HepG2 (cell line): ENCODE data around the gene EGLN1. TPM values are rescaled to one million over a fixed set of nuclear protein-coding genes. Genes with fewer than 3 reads are reported as not detected.
A peak's percentile ranks its signal among the peaks of the same experiment; 100 is the strongest.

Experiments used
- ATAC-seq: fragments of 200-7000 bp; cut with Tn5 transposase; 3 replicates; pipeline ENCODE4 v1.9.1; 2020; ENCODE audit warnings: mild to moderate bottlenecking, moderate library complexity
- BruUV-seq: library from RNA; stranded (reverse); fragments of 400-500 nt; replicated peaks from 2 replicates; lab custom pipeline; 2021; lab: Mats Ljungman, UMichigan
- CTCF ChIA-PET: fragments of 300-600 bp; formaldehyde crosslinking; extraction: SDS; loops from one replicate; lab custom pipeline; 2021; ENCODE audit warnings: low total read pairs, inconsistent platforms, low intra/inter-chr PET ratio; lab: Yijun Ruan, JAX
- POLR2A ChIA-PET: fragments of 350-600 bp; sonication (Branson Sonifier 250); formaldehyde crosslinking; loops from one replicate; lab custom pipeline; 2020; ENCODE audit warnings: antibody characterized with exemption, inconsistent platforms; lab: Yijun Ruan, JAX
- DNase-seq: peaks from one replicate; pipeline ENCODE4 v3.0.0-alpha.2; 2015; ENCODE audit warnings: low spot score
- FAIRE-seq: peaks from 3 replicates; lab custom pipeline; 2011; peaks lifted over from hg19 to GRCh38; lab: Jason Lieb, UNC
- H2AFZ ChIP-seq: one replicate; pipeline ENCODE4 v1.6.1; 2011; ENCODE audit warnings: low read length, inconsistent platforms
- H3K27ac ChIP-seq: fragments of 300-600 bp; 3 replicates; pipeline ENCODE4 v1.8.0; 2011; ENCODE audit warnings: mixed run types, mild to moderate bottlenecking, mixed read lengths, low read length, inconsistent platforms; ENCODE audit not compliant: insufficient read depth; ENCODE audit errors: extremely low read length
- H3K27me3 ChIP-seq, 2 experiments: fragments of 200-600 bp in 1 of 2; 2 replicates in 1 of 2; 3 replicates in 1 of 2; pipeline versions ENCODE4 v1.6.0 to v1.8.0; 2011; ENCODE audit warnings: low read length in 2 of 2, mild to moderate bottlenecking in 2 of 2, moderate library complexity in 2 of 2, inconsistent platforms in 1 of 2; ENCODE audit not compliant: insufficient read depth in 2 of 2, control insufficient read depth in 1 of 2
- H3K36me3 ChIP-seq, 2 experiments: fragments of 200-600 bp in 1 of 2; replicated peaks in 1 of 2; 2 replicates in 1 of 2; 3 replicates in 1 of 2; pipeline versions ENCODE4 v1.5.1 to v1.8.0; 2011; ENCODE audit warnings: low read length in 2 of 2, inconsistent platforms in 1 of 2; ENCODE audit not compliant: insufficient read depth in 2 of 2, control insufficient read depth in 1 of 2
- H3K4me1 ChIP-seq: 2 replicates; pipeline ENCODE4 v1.5.1; 2012; ENCODE audit warnings: low read length, inconsistent platforms; ENCODE audit not compliant: insufficient read depth
- H3K4me2 ChIP-seq: 2 replicates; pipeline ENCODE4 v1.6.0; 2011; ENCODE audit warnings: low read depth, low read length, inconsistent platforms
- H3K4me3 ChIP-seq, 3 experiments: fragments of 200-600 bp in 1 of 3; sonication (generic), shearing (Covaris generic) in 1 of 3; replicated peaks in 1 of 3; 2 replicates each; pipeline ENCODE4 v1.5.1; 2011 to 2016; ENCODE audit warnings: low read length in 3 of 3, inconsistent platforms in 2 of 3, low read depth in 2 of 3, mild to moderate bottlenecking in 2 of 3, control low read depth in 1 of 3, mixed read lengths in 1 of 3; ENCODE audit not compliant: insufficient read depth in 1 of 3
- H3K79me2 ChIP-seq: one replicate; pipeline ENCODE4 v1.6.1; 2011; ENCODE audit warnings: low read length, inconsistent platforms; ENCODE audit not compliant: insufficient read depth
- H3K9ac ChIP-seq: 2 replicates; pipeline ENCODE4 v1.6.0; 2011; ENCODE audit warnings: mild to moderate bottlenecking, low read depth, low read length, inconsistent platforms; ENCODE audit not compliant: insufficient read depth
- H3K9me3 ChIP-seq: 2 replicates; pipeline ENCODE4 v1.5.1; 2012; ENCODE audit warnings: mild to moderate bottlenecking, low read length
- H4K20me1 ChIP-seq: 2 replicates; pipeline ENCODE4 v1.6.0; 2011; ENCODE audit warnings: inconsistent platforms, mild to moderate bottlenecking, low read length, moderate library complexity; ENCODE audit not compliant: insufficient read depth
- CEBPB ChIP-seq: IDR thresholded peaks from 2 replicates; pipeline ENCODE4 v1.6.1; 2011; ENCODE audit warnings: low read depth, low read length, improper control_type of control experiment, borderline replicate concordance
- CSRNP2 ChIP-seq: sonication (generic); formaldehyde crosslinking; conservative IDR thresholded peaks from 2 replicates; pipeline ENCODE4 v1.8.0; 2022; ENCODE audit warnings: low read depth, missing genetic modification reagents
- ERF ChIP-seq: IDR thresholded peaks from 2 replicates; pipeline ENCODE4 v1.6.1; 2018; ENCODE audit warnings: missing biosample characterization, missing genetic modification reagents
- EZH2 ChIP-seq: conservative IDR thresholded peaks from 2 replicates; pipeline ENCODE4 v1.6.1; 2012; ENCODE audit warnings: mild to moderate bottlenecking, low read depth, low read length, moderate library complexity
- GABPA ChIP-seq, 2 experiments: IDR thresholded peaks; 2 replicates each; pipeline ENCODE4 v1.6.1; 2011 to 2016; ENCODE audit warnings: low read depth in 2 of 2, low read length in 1 of 2, missing biosample characterization in 1 of 2, missing genetic modification characterization in 1 of 2
- HIVEP1 ChIP-seq: sonication (generic); formaldehyde crosslinking; IDR thresholded peaks from 2 replicates; pipeline ENCODE4 v1.4.0; 2020; ENCODE audit warnings: mild to moderate bottlenecking, missing genetic modification reagents
- POLR2AphosphoS5 ChIP-seq: IDR thresholded peaks from 2 replicates; pipeline ENCODE4 v1.6.1; 2012; ENCODE audit warnings: low read depth, low read length
- POLR2G ChIP-seq: fragments of 200-400 bp; formaldehyde crosslinking; IDR thresholded peaks from 2 replicates; pipeline ENCODE4 v1.6.1; 2018; ENCODE audit warnings: mild to moderate bottlenecking, low read depth, low read length, moderate library complexity
- RBM22 ChIP-seq: fragments of 200-400 bp; formaldehyde crosslinking; optimal IDR thresholded peaks from 2 replicates; pipeline ENCODE3; 2017; ENCODE audit warnings: mild to moderate bottlenecking, low read length, moderate library complexity
- SMAD9 ChIP-seq: sonication (generic); formaldehyde crosslinking; IDR thresholded peaks from 2 replicates; pipeline ENCODE4 v1.5.1; 2020; ENCODE audit warnings: mild to moderate bottlenecking, missing genetic modification reagents
- SMARCE1 ChIP-seq: fragments of 450-650 bp; IDR thresholded peaks from 2 replicates; pipeline ENCODE4 v1.6.1; 2017; ENCODE audit warnings: borderline replicate concordance
- THYN1 ChIP-seq: sonication (generic); formaldehyde crosslinking; IDR thresholded peaks from 2 replicates; pipeline ENCODE4 v1.8.1; 2023; ENCODE audit warnings: low read depth, mild to moderate bottlenecking, moderate library complexity, missing genetic modification reagents, borderline replicate concordance
- TSC22D2 ChIP-seq: sonication (generic); formaldehyde crosslinking; IDR thresholded peaks from 2 replicates; pipeline ENCODE4 v1.5.1; 2020; ENCODE audit warnings: missing genetic modification reagents, mild to moderate bottlenecking, borderline replicate concordance
- WIZ ChIP-seq: sonication (generic); formaldehyde crosslinking; IDR thresholded peaks from 2 replicates; pipeline ENCODE4 v1.5.1; 2020; ENCODE audit warnings: mild to moderate bottlenecking, missing genetic modification reagents
- YY1 ChIP-seq: IDR thresholded peaks from 2 replicates; pipeline ENCODE4 v1.6.1; 2011; ENCODE audit warnings: low read length, low read depth, moderate library complexity, mild to moderate bottlenecking; ENCODE audit not compliant: insufficient read depth, insufficient replicate concordance
- ZBTB20 ChIP-seq: sonication (generic); formaldehyde crosslinking; IDR thresholded peaks from 2 replicates; pipeline ENCODE4 v1.8.1; 2023; ENCODE audit warnings: missing genetic modification reagents, low read depth, mild to moderate bottlenecking, borderline replicate concordance
- ZNF383 ChIP-seq: sonication (generic); formaldehyde crosslinking; IDR thresholded peaks from 2 replicates; pipeline ENCODE4 v1.4.0; 2020; ENCODE audit warnings: missing genetic modification reagents, mild to moderate bottlenecking, borderline replicate concordance
- ZNF652 ChIP-seq: IDR thresholded peaks from 2 replicates; pipeline ENCODE4 v1.6.1; 2016; ENCODE audit warnings: low read depth, borderline replicate concordance
- ZNF891 ChIP-seq: sonication (generic); formaldehyde crosslinking; IDR thresholded peaks from 2 replicates; pipeline ENCODE4 v1.5.0; 2020; ENCODE audit warnings: mild to moderate bottlenecking, missing genetic modification reagents
- ZSCAN31 ChIP-seq: sonication (generic); formaldehyde crosslinking; IDR thresholded peaks from 2 replicates; pipeline ENCODE4 v1.5.0; 2020; ENCODE audit warnings: low read depth, mild to moderate bottlenecking, missing genetic modification reagents
- WGBS: methylation state at CpG from one replicate; pipeline ENCODE4 v1.1.6; 2017; ENCODE audit warnings: low lambda C conversion rate; 5-methylcytosine and 5-hydroxymethylcytosine counted together
- in situ Hi-C: cut with HindIII; loops from 2 replicates; pipeline ENCODE4 v1.10.0; 2017; ENCODE audit warnings: low pct_unique_long_range_greater_than_20kb; ENCODE audit not compliant: extremely low pct_ligation_motif_present
- intact Hi-C: fragments of 100-400 bp; cut with micrococcal nuclease; formaldehyde crosslinking; loops from one replicate; pipeline ENCODE4 v1.10.0; 2022; ENCODE audit not compliant: unreplicated experiment
- polyA plus RNA-seq, 8 experiments: library from polyadenylated mRNA; depleted of rRNA in 3 of 8; stranded (reverse) in 7 of 8; unstranded in 1 of 8; fragments of >200 nt; fragmentation: Illumina TruSeq in 4 of 8; extraction: Trizol in 4 of 8; gene quantifications; 2 replicates each; pipeline versions ENCODE4 v1.2.1 to v1.2.3, GENCODE V29; 2011 to 2016; ENCODE audit warnings: low read depth in 4 of 8, missing spikeins in 1 of 8, mixed read lengths in 1 of 8; ENCODE audit not compliant: insufficient read depth in 1 of 8
- total RNA-seq, 5 experiments: library from RNA; depleted of rRNA; stranded (reverse); fragments of >200 nt; fragmentation: Illumina TruSeq; extraction: Trizol; gene quantifications; 2 replicates each; pipeline ENCODE4 v1.2.3, GENCODE V29; 2016; ENCODE audit warnings: low read depth in 1 of 5
- TF ChIP-seq, protein P1 (sequence below): sonication (generic); formaldehyde crosslinking; IDR thresholded peaks from 2 replicates; pipeline ENCODE4 v1.8.0; 2022; ENCODE audit warnings: mild to moderate bottlenecking, missing genetic modification reagents
- TF ChIP-seq, protein P2 (sequence below): sonication (generic); formaldehyde crosslinking; IDR thresholded peaks from 2 replicates; pipeline ENCODE4 v1.8.0; 2022; ENCODE audit warnings: low read depth, missing genetic modification reagents

The EGLN1 gene
- total and polyA plus RNA-seq, 2 of the 13 experiments (the other 11 are each of a cell fraction or from before 2014, with no cell fraction given): 34.4 to 44.1 TPM

GRCh38 chr1:231359113-231359512 lies 63.0 kb downstream of the EGLN1 start:
- Histone ChIP-seq H3K27ac (no peak overlapping the region), H3K36me3 (peaks cover 0 to 8% of the 10 kb centered on the region in 2 experiments; a peak in 4 of 5 replicates), H4K20me1 (no peaks in the 10 kb centered on the region), H2AFZ (no peak overlapping the region), H3K4me1 (peaks cover 7% of the 10 kb centered on the region; the same call in 1 of the 2 replicates), H3K4me3 (no peak overlapping the region), H3K27me3 (no peaks in the 10 kb centered on the region), H3K4me2 (no peak overlapping the region), H3K79me2 (no peaks in the 10 kb centered on the region), H3K9me3 (no peaks in the 10 kb centered on the region), H3K9ac (no peak overlapping the region)
- FAIRE-seq (no peak), DNase-seq (no peak), ATAC-seq (no peak)
- in situ Hi-C loops (loop anchor here (5.0 kb wide), 1 partner anchor 243 kb away; no protein-coding TSS in a partner anchor), intact Hi-C loops (no loop called here)
- BruUV-seq: no TSS peak
- CTCF ChIA-PET: interaction anchor here (2.1 to 3.4 kb wide), 2 partner anchors 191 to 231 kb away, joined by 20 to 23 read pairs; no protein-coding TSS in a partner anchor
- POLR2A ChIA-PET: no interaction called here
- 94% methylated on average over 6 of the region's 6 CpGs for WGBS
- no peak for TF ChIP-seq TSC22D2
- TF ChIP-seq POLR2G: peak; percentile 55
- TF ChIP-seq, protein P1, sequence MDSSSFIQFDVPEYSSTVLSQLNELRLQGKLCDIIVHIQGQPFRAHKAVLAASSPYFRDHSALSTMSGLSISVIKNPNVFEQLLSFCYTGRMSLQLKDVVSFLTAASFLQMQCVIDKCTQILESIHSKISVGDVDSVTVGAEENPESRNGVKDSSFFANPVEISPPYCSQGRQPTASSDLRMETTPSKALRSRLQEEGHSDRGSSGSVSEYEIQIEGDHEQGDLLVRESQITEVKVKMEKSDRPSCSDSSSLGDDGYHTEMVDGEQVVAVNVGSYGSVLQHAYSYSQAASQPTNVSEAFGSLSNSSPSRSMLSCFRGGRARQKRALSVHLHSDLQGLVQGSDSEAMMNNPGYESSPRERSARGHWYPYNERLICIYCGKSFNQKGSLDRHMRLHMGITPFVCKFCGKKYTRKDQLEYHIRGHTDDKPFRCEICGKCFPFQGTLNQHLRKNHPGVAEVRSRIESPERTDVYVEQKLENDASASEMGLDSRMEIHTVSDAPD: no peak
- no peak for TF ChIP-seq ZSCAN31
- TF ChIP-seq SMAD9 (CRISPR knock-in tag): no peak
- TF ChIP-seq ZNF383: no peak
- no peak for TF ChIP-seq ERF
- peak; percentile 19; the same call in 1 of the 2 replicates for TF ChIP-seq POLR2AphosphoS5
- TF ChIP-seq GABPA (IDR thresholded peaks at IDR 0.05; ENCODE audit: low read depth, low read length): no peak
- no peak for TF ChIP-seq GABPA (CRISPR knock-in tag; IDR thresholded peaks at IDR 0.05; ENCODE audit: low read depth)
- no peak for TF ChIP-seq ZBTB20 (CRISPR knock-in tag)
- no peak for TF ChIP-seq YY1
- peak; percentile 32; the same call in 1 of the 2 replicates for TF ChIP-seq CEBPB
- no peak for TF ChIP-seq HIVEP1
- TF ChIP-seq, protein P2, sequence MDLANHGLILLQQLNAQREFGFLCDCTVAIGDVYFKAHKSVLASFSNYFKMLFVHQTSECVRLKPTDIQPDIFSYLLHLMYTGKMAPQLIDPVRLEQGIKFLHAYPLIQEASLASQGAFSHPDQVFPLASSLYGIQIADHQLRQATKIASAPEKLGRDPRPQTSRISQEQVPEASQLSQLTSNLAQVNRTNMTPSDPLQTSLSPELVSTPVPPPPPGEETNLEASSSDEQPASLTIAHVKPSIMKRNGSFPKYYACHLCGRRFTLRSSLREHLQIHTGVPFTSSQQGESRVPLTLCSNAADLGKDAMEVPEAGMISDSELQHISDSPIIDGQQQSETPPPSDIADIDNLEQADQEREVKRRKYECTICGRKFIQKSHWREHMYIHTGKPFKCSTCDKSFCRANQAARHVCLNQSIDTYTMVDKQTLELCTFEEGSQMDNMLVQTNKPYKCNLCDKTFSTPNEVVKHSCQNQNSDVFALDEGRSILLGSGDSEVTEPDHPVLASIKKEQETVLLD (CRISPR knock-in tag): no peak
- no peak for TF ChIP-seq SMARCE1
- TF ChIP-seq ZNF652 (CRISPR knock-in tag): no peak
- TF ChIP-seq ZNF891: no peak
- TF ChIP-seq RBM22: peak; percentile 96
- TF ChIP-seq THYN1 (CRISPR knock-in tag): no peak
- no peak for TF ChIP-seq EZH2
- TF ChIP-seq CSRNP2: no peak
- no peak for TF ChIP-seq WIZ (CRISPR knock-in tag)
